ENCODE measurements around the gene PPM1B. TPM values are rescaled to one million over a fixed set of nuclear protein-coding genes. Genes with fewer than 3 reads are reported as not detected.

PPM1B gene
- total RNA-seq (2011; cell fraction: chromatin; rRNA removed; ENCODE audit: low replicate concordance): 34.0 and 96.0 TPM in 2 replicates
- 13.5 and 20.7 TPM in 2 replicates for total RNA-seq (2011; cell fraction: nucleolus; rRNA removed)
- 48.2 and 84.6 TPM in 2 replicates for total RNA-seq (2011; cell fraction: nucleoplasm; rRNA removed)
- total RNA-seq (2014; rRNA removed) (10.4 and 21.6 TPM in 2 replicates), total RNA-seq (2014; rRNA removed; fragmentation: Illumina TruSeq; extraction: Trizol) (33.3 and 36.4 TPM in 2 replicates), total RNA-seq (2015; rRNA removed; fragmentation: Illumina TruSeq; extraction: Trizol) (28.5 and 30.6 TPM in 2 replicates), total RNA-seq (2021) (28.6 and 29.2 TPM in 2 replicates), polyA plus RNA-seq (2011; rRNA removed) (40.1 and 44.0 TPM in 2 replicates), polyA plus RNA-seq (2014; fragmentation: Illumina TruSeq; extraction: Trizol) (28.1 and 36.5 TPM in 2 replicates), polyA plus RNA-seq (2014; fragmentation: Nextera tagmentation; extraction: Ambion mirVana) (1 to 10 TPM; 8.9 to 9.8 TPM), polyA plus RNA-seq (2014; rRNA removed) (16.8 and 17.0 TPM in 2 replicates), polyA minus RNA-seq (2011; rRNA and poly(A)+ RNA removed) (89.2 and 101 TPM in 2 replicates), Bru-seq, nascent RNA (percentile 73 among the genes with signal in this experiment), BruChase-seq, experiment 1, labeled RNA remaining after a 2-hour chase (percentile 94 among the genes with signal in this experiment), BruChase-seq, experiment 2, labeled RNA remaining after a 6-hour chase (percentile 95 among the genes with signal in this experiment)
- polyA plus RNA-seq (2011; cell fraction: cytosol; rRNA removed): 9.2 and 14.9 TPM in 2 replicates
- polyA plus RNA-seq (2011; cell fraction: nucleus; rRNA removed): 13.6 and 23.6 TPM in 2 replicates
- 22.6 and 26.1 TPM in 2 replicates for polyA plus RNA-seq (2012)
- 27.7 and 29.9 TPM in 2 replicates for polyA minus RNA-seq (2011; cell fraction: cytosol; rRNA and poly(A)+ RNA removed)
- 16.2 and 37.7 TPM in 2 replicates for polyA minus RNA-seq (2011; cell fraction: nucleus; rRNA and poly(A)+ RNA removed)
- long read RNA-seq, experiment 1, transcript PPM1B-201 (6 exons, 2,606 nt): minor isoform, 62 of 200 reads
- long read RNA-seq, experiment 1, transcript PPM1B-204 (6 exons, 3,877 nt): major isoform, 120 of 200 reads
- long read RNA-seq, experiment 1, partial matches to known transcripts: 4 of 200 reads
- long read RNA-seq, experiment 1, other reads (novel, unspliced or antisense): 14 of 200 reads
- long read RNA-seq, experiment 2, partial matches to known transcripts: 5 of 8 reads
- long read RNA-seq, experiment 2, other reads (novel, unspliced or antisense): 0 of 8 reads
- long read RNA-seq, experiment 3, partial matches to known transcripts: 1 of 5 reads
- long read RNA-seq, experiment 3, other reads (novel, unspliced or antisense): 0 of 5 reads

GRCh38 chr2:44168681-44169154 lies at the start of gene PPM1B:
Gene PPM1B, plus strand, starts transcription at chr2:44168875. Its CDS starts 32,325 bp downstream, at chr2:44201200.
- Histone ChIP-seq H4K20me1 (replicated peaks; ENCODE audit: control insufficient read depth, insufficient read depth, low read length) (peaks cover 20% of the 10 kb centered on the region; the same call in 1 of the 2 replicates), H3K9me1 (ENCODE audit: control insufficient read depth, insufficient read depth, low read length) (no peaks in the 10 kb centered on the region), H2AFZ (ENCODE audit: low read depth, low read length) (peak within 1 kb of the TSS; percentile 100), H3K4me1 (replicated peaks in 1 of 2; ENCODE audit: control insufficient read depth in 2 of 2, insufficient read depth in 2 of 2, low read length in 2 of 2) (peaks cover 4 to 7% of the 10 kb centered on the region in 2 experiments; a peak in 3 of 5 replicates), H3K9ac (ENCODE audit: insufficient read depth in 1 of 2, low read depth in 2 of 2, low read length in 2 of 2) (peak within 1 kb of the TSS; percentile 97 to 99), H3K36me3 (ENCODE audit: control insufficient read depth, insufficient read depth, low read length) (no peaks in the 10 kb centered on the region), H3K27me3 (ENCODE audit: control insufficient read depth in 2 of 2, insufficient read depth in 2 of 2, low read length in 2 of 2) (no peaks in the 10 kb centered on the region), H3K4me2 (ENCODE audit: insufficient read depth, low read length) (peak within 1 kb of the TSS; percentile 99), H3K4me3 (peak within 1 kb of the TSS; percentile 94), H3K9me3 (replicated peaks; ENCODE audit: control insufficient read depth, insufficient read depth, low read depth, low read length) (peaks cover 8% of the 10 kb centered on the region), H3K79me2 (ENCODE audit: control insufficient read depth, insufficient read depth, low read length) (peaks cover 51% of the 10 kb centered on the region), H3K27ac (ENCODE audit: extremely low read depth, low read depth, low read length) (peak within 1 kb of the TSS; percentile 100)
- FAIRE-seq: no peak
- POLR2A ChIA-PET: interaction anchor here (0.7 to 4.6 kb wide), 5 partner anchors 13 to 77 kb away, joined by 3 to 28 read pairs (median 9); no protein-coding TSS in a partner anchor
- CTCF ChIA-PET (ENCODE audit: low intra/inter-chr PET ratio): no interaction called here
- intact Hi-C loops (cut with micrococcal nuclease) (no loop called here), in situ Hi-C loops (cut with MboI) (no loop called here)
- ATAC-seq: peak; percentile 82
- 0% methylated on average over 6 of the region's 49 CpGs for WGBS (ENCODE audit: insufficient coverage, low coverage, missing lambda C conversion rate)
- peak in 3 of 4 experiments; percentile 97 to 99 (median 98) for DNase-seq (ENCODE audit: extremely low read depth in 1 of 4, low spot score in 3 of 4)
- no TSS peak for BruUV-seq (replicated peaks)
- TF ChIP-seq NFRKB (IDR thresholded peaks at IDR 0.05; ENCODE audit: low read depth) (peak; percentile 66), TAF7 (tag; IDR thresholded peaks at IDR 0.05) (peak; percentile 76), RB1 (IDR thresholded peaks at IDR 0.05; ENCODE audit: low read depth) (peak; percentile 50; the same call in 1 of the 2 replicates), ZNF717 (CRISPR knock-in tag; IDR thresholded peaks at IDR 0.05) (no peak), STAG1 (CRISPR knock-in tag; IDR thresholded peaks at IDR 0.05; ENCODE audit: borderline replicate concordance) (no peak), ZNF589 (CRISPR knock-in tag; IDR thresholded peaks at IDR 0.05; ENCODE audit: low read depth) (no peak), EP400 (IDR thresholded peaks at IDR 0.05) (no peak), NCOA2 (IDR thresholded peaks at IDR 0.05; ENCODE audit: partially characterized antibody in 2 of 2) (no peak), ZNF507 (tag; conservative IDR thresholded peaks at IDR 0.05) (no peak), CBFB (CRISPR knock-in tag; IDR thresholded peaks at IDR 0.05) (no peak), ETV6 (IDR thresholded peaks at IDR 0.05; ENCODE audit: borderline replicate concordance in 1 of 2, low read depth in 2 of 2, low read length in 1 of 2) (no peak), ETV6 (CRISPR knock-in tag; IDR thresholded peaks at IDR 0.05; ENCODE audit: borderline replicate concordance) (no peak), MEIS2 (IDR thresholded peaks at IDR 0.05; ENCODE audit: partially characterized antibody) (no peak), ZNF436 (CRISPR knock-in tag; IDR thresholded peaks at IDR 0.05) (no peak), PPARD (CRISPR knock-in tag; IDR thresholded peaks at IDR 0.05) (no peak), LCOR (CRISPR knock-in tag; IDR thresholded peaks at IDR 0.05) (no peak), SMAD2 (IDR thresholded peaks at IDR 0.05; ENCODE audit: low read depth, low read length) (no peak)

Data from K562 (cell line).